C4-2B (cell line): ENCODE data around the gene ANGPTL2.

Experiments
- ZFX ChIP-seq: fragments of 450-650 bp; IDR thresholded peaks from 2 replicates; pipeline ENCODE4 v1.6.1; 2017
- TF ChIP-seq, protein P1 (sequence below): fragments of 450-650 bp; conservative IDR thresholded peaks from 2 replicates; pipeline ENCODE4 v1.5.1; 2017; ENCODE audit warnings: mild to moderate bottlenecking

- TF ChIP-seq, protein P1, sequence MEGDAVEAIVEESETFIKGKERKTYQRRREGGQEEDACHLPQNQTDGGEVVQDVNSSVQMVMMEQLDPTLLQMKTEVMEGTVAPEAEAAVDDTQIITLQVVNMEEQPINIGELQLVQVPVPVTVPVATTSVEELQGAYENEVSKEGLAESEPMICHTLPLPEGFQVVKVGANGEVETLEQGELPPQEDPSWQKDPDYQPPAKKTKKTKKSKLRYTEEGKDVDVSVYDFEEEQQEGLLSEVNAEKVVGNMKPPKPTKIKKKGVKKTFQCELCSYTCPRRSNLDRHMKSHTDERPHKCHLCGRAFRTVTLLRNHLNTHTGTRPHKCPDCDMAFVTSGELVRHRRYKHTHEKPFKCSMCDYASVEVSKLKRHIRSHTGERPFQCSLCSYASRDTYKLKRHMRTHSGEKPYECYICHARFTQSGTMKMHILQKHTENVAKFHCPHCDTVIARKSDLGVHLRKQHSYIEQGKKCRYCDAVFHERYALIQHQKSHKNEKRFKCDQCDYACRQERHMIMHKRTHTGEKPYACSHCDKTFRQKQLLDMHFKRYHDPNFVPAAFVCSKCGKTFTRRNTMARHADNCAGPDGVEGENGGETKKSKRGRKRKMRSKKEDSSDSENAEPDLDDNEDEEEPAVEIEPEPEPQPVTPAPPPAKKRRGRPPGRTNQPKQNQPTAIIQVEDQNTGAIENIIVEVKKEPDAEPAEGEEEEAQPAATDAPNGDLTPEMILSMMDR, result no peak
- TF ChIP-seq ZFX, result no peak
Measured at GRCh38 chr9:127126971-127127370, 4.5 kb upstream of the ANGPTL2 start.
